Measurements from ENCODE around the gene RPS4Y1. TPM values are rescaled to one million over a fixed set of nuclear protein-coding genes. Genes with fewer than 3 reads are reported as not detected.
"Not testable (repeated sequence)": the region's sequence is repeated elsewhere in the genome, so short reads cannot be mapped to it uniquely, and the experiment has no call there.

The RPS4Y1 gene
- 637 TPM for polyA plus RNA-seq (ENCODE audit: insufficient read length)

DNA sequence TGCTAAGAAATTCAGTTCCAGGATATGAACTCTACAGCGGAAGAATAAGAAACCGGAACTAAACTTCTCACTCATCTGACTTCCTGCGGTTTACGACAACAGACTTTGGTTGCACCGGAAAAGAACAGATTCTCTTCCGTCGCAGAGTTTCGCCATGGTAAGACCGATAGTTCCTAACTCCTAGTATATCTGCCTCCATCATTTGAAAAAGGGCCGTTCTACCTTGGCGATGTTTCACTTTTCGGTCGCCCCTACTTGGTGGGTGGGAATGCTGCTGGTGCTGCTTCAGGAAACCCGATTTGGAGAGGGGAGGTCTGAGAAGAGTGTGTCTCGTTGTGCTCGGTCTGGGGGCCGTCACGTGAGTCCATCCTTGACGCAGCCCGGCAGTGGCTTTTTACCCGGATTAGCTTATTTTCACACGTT lies at the start of gene RPS4Y1:
RPS4Y1 (plus strand) TSS at position 132 of the 423 bp plus-strand sequence; CDS start at position 155, 23 bp downstream.
- peak; percentile 66 for DNase-seq

DNA sequence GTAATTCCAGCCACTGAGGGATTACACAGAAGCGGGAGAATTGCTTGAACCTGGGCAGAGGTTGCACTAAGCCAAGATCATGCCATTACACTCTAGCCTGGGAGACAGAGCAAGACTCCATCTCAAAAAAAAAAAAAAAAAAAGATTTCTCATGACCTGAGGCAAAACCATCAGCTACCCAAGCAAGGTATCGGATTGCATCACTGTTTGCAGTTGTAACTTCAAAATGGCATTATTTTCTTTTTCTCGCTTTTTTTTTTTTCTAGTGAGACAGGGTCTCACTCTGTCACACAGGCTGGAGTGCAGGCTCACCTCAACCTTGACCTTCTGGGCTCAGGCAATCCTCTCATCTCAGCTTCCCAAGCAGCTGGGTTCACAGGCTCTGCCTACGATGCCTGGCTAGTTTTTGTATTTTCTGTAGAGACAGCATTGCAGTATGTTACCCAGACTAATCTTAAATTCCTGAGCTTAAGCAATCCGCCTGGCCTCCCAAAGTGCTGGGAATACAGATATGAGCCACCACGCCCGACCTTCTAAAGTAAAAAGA lies 44.4 kb upstream of the RPS4Y1 start:
- no peak for DNase-seq

DNA sequence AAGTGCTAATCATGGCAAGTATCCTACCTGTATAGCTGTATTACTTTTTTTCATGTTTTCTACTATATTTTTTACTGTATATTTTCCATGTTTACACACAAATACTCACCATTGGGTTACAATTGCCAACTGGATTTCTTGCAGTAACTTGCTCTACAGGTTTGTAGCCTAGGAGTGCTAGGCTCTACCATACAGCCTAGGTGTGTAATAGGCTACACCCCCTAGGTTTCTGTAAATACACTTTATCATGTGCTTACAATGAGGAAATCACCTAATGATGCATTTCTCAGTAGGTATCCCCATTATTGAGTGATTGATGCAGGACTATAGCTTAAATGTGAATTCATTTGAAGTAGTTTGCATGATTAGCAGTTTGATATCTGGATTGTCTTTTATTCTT lies 43.4 kb upstream of the RPS4Y1 start:
- DNase-seq, result no peak

DNA sequence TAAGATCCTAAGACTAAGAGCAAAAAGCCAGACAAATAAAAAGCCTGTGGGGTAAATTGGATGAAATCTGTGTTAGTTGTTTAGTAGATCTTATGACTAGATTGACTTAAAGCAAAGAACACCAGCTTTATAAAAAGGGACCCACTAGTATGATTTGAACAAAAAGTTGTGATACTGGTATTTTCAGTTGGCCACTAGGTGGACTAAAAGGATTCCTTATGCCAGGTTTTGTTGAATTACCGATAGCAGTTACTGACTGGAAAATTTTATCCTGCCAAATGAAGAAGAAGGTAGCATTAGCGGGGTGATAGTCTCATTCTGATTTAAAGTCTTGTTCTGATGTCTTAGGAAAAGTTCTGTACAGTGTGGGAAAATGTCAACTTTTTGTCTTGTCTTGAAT lies 41.2 kb upstream of the RPS4Y1 start:
- DNase-seq, result no peak

DNA sequence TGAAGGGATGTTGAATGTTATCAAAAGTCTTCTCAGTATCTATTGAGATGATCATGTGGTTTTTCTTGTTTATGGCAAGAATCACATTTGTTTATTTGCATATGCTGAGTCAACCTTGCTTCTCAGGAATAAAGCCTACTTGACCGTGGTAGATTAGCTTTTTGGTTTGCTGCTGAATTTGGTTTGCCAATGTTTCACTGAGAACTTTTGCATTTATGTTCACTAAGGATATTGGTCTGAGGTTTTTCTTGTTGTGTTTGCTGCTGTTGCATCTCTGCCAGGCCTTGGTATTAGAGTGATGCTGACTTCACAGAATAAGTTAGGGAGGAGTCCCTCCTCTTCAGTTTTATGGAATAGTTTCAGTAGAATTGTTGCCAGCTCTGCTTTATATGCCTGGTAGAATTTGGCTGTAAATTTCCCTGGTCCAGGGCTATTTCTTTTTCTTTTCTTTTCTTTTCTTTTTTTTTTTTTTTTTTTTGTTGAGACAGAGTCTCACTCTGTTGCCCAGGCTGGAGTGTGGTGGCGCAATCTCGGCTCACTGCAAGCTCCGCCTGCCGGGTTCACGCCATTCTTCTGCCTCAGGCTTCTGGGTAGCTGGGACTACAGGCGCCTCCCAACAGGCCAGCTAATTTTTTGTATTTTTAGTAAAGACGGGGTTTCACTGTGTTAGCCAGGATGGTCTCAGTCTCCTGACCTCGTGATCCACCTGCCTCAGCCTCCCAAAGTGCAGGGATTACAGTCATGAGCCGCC lies 24.1 kb upstream of the RPS4Y1 start:
- not testable (repeated sequence) for DNase-seq

DNA sequence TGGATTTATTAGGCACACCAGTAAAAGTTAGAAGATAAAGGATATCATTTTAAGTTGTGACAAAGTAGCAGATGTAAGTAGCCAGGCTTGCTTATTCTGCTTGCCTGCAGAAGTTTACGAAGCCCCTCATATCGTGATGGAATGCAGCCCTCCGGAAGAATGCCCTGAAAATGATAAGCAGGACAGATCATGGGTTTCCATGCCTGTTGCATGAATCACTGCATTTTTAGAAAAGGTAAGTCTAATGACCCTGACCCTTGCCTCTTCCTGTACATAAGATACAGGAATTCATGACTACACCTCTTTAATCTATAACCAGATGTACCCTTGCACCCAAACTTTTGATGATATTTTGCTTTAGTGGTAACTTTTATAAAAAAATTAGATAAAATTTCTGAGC lies 16.9 kb upstream of the RPS4Y1 start:
- no peak for DNase-seq

DNA sequence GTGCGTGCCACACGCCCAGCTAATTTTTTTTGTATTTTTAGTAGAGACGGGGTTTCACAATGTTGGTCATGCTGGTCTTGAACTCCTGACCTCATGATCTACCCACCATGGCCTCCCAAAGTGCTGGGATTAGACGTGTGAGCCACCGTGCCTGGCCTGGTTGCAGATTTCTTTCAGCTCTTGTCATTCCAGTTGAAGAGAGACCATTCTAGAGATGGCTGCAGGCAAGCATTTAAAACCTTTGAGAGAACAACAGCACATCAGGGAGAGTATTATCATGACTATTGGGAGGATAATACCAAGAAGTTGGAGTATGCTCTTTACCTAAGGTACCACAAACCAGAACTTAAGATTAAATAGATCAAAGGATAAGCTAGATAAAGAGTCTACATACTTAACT lies 12.9 kb upstream of the RPS4Y1 start:
- no peak for DNase-seq

DNA sequence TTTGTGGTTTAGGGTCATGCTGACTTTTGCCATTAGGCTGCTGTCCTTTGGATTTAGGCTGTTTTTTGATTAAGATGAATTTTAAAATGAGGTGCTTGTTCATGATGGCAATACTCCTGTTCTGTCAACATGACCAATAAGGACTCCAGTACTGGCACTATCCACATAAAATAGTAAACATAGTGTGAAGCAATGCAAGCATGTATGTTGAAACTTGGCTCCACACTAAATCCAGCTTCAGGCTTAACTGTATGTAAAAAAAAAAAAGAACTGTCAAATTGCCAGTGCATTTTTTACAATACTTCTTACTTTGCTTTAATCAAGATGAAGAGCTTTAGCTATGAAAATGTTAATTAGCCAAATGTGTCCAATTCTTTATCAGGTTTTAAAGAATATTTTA lies 6.2 kb upstream of the RPS4Y1 start:
- no peak for DNase-seq

DNA sequence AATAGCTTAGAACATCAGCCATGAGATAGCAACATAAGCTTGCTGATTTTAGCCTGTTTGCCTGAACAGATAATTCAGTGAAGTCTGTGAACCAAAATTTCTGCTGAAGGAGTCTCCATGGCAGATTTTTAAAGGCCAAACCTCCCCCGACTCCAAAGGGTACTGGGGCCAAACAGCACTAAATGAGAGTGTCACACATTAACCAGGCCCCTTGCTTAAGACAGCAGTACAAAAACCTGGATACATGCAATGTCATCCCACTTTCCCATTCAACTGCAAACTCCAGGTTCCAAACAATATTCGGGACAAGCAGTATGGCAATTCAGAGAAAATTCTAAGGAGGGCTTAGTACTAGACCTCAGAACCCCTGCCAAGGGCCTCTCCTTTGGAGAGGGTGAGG lies 4.3 kb upstream of the RPS4Y1 start:
- DNase-seq, result no peak

DNA sequence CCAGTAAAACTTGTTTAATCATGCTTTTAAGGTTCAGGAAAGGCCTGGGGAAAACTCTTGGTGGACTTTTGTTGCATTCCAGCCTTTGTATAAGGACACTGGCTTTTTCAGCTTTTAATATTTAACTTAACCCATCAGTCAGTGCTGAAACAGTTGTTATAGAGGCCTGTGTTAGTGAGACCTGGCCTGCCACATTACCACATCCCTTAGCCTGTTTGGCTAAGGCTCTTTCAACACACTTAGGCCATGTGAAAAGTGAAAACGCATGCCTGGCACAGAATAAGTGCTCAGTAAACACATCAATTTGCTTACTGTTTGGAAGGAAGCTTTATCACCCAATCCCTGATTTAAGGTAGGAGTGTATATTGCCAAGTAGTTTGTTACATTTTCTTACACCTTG lies 3.5 kb upstream of the RPS4Y1 start:
- DNase-seq, result no peak

DNA sequence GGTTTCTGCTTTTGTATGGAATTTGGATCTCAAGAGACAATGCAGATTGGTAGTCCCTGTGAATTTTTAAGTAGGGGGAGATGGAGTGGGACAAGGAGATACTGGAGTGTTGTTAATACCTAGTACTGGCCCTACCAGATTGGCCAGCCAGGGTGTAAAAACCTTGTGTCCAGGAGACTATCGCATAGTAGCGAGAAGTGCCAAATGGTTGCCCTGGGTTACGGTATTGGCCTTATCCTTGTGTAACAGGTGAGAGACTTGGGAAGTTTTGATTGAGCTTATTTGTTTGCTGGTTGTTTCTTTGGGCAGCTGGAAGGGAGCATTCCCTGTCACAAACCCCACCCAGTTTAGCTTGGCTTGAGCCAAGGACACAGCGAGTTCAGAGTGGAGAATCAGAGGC lies 5.4 kb downstream of the RPS4Y1 start:
- DNase-seq, result no peak

DNA sequence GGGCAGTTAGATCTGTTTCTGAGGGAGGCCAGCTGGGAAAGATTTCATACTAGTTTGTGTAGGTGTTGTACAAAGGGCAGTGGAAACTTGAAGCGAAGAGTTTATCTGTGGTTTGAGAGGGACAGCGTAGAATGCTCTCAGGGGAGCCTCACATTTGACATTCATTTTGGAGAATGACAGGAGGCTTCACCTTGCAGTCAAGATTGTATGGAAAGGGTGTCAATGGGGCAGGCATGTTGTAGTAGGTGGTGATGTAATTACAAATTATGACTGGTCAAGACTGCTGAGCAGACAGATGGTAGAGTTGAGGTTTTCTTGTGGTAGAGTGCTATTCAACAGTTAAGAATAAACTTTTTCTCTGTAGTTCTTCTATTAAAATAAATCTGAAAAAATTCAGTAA lies 7.0 kb downstream of the RPS4Y1 start:
- no peak for DNase-seq

DNA sequence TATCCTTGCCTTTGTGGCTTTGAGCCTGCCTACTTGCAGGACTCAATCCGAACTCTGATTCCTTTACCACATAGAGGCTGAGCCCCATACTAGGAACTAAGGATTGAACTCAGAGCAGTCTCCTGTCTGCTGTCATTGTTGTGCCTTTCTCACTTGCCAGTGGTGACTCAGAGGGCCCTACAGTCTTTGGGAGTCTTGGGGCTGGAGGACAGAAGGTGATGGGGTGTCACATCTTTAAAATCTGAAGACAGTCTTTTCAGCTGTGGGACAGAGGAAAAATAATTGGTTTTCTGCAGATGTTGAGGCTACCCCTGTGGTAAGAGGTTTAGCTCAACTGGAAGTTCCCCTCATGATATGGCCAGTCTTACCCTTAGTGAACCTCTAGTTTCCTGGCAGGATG lies 8.0 kb downstream of the RPS4Y1 start:
- no peak for DNase-seq

DNA sequence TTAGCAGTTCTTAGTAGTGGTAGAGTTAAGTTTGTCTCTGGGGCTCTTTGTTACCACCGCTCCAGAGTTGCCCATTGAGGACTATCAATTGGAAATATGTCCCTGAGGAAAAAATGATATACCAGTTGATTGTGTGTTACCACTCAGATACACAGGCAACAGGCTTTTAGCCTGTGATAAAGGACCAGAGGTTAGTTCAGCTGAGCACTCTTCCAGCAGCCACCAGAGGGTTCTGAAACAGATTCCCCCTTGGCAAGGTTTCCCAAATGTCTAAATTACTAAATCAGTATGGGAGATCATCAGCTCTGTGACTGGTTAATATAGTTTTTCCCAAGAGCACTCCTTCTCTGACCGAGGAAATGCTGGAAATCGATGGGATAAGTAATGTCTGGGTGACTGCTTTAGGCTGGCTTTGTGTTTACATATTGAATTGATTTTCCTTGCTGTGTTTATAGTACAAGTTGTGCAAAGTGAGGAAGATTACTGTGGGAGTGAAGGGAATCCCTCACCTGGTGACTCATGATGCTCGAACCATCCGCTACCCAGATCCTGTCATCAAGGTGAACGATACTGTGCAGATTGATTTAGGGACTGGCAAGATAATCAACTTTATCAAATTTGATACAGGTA lies 12.9 kb downstream of the RPS4Y1 start:
- no peak for DNase-seq

DNA sequence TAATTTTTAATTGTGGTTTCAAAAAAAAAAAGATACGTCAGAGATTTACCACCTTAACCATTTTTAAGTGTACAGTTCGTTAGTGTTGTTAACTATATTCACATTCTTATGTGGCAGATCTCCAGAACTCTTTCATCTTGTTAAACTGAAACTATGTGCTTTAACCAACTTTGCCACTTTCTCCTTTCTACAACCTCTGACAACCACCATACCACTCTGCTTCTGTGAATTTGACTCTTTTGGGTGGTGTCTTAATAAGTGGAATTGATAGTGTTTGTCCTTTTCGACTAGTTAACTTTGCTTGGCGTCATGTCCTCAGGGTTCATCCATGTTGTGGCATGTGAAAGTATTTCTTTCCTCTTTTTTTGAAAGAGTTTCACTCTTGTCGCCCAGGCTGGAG lies 15.7 kb downstream of the RPS4Y1 start:
- DNase-seq, result no peak

DNA sequence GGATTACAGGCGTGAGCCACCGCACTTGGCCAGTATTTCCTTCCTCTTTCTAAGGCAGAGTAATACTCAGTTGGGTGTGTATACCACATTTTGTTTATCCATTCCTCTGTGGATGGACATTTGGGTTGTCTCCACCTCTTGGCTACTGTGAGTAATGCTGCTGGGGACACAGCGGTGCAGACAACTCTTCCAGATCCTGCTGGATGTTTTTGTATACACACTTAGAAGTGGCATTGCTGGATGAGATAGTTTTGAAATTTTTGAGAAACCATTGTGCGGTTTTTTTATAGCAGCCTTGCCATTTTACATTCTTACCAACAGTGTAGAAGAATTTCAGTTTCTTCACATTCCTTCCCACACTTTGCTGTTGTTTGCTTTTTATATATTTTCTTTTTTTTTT lies 16.3 kb downstream of the RPS4Y1 start:
- no peak for DNase-seq

DNA sequence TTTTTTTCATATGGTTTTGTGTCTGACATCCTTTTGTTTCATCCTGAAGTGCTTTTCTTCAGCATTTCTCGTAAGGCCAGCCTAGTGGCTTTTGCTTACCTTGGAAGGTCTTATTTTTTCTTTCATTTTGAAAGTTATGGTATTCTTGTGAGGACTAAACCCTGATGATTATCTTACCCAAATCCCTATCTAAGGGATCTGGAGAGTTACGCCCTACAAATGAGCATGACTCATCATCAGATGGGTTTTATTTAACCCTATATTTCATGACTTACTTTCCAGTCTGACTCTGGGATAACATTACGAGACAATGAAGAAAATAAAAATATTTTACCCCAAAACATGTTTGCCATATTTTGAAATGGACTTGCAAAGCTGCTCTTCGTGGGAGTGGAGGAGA lies 18.4 kb downstream of the RPS4Y1 start:
- no peak for DNase-seq

DNA sequence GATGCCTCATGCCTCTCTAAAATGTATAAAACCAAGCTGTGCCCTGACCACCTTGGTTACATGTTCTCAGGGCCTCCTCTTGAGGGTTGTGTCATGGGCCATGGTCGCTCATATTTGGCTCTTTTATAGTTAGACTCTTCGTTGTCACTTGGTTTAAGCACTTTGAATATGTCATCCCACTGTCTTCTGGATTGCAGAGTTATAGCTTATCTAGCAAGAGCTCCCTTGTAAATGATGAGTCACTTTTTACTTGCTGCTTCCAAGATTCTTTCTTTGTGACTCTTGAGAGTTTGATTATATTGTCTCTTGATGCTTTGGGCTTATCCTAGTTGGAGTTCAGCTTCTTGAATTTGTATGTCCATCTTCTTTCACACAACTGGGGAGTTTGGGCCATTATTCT lies 19.1 kb downstream of the RPS4Y1 start:
- DNase-seq, result no peak

DNA sequence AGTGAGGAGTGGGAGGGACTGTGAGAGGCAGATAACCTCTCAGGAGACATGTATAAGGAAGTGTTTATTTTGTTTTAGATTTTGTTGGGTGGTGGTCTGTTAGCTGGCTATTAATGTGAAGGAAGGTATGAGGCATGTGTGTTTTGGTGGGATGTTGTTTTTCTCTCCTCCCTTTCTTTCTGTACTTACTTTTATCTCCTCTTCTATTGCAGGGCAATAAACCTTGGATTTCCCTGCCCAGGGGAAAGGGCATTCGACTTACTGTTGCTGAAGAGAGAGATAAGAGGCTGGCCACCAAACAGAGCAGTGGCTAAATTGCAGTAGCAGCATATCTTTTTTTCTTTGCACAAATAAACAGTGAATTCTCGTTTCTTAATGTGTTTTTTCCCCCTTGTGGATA lies 25.2 kb downstream of the RPS4Y1 start:
- no peak for DNase-seq

DNA sequence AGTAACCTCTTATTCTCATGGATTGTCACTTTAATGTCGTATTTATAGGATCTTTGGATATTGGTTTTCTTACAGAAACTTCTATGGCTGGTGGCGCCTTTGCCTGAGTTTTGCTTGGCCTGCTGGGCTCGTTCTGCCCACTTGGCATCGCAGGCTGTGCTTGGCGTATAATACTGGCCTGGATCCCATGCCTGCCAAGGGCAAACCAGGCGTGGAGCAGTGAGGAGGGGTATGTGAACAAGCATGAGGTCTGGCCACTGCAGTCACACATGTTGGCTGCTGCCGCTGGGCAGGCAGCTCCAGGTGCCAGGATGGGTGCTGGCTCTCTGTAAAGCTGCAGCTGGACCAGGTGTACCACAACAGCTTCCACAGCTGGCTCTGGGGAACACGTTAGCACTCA lies 26.1 kb downstream of the RPS4Y1 start:
- DNase-seq, result no peak

DNA sequence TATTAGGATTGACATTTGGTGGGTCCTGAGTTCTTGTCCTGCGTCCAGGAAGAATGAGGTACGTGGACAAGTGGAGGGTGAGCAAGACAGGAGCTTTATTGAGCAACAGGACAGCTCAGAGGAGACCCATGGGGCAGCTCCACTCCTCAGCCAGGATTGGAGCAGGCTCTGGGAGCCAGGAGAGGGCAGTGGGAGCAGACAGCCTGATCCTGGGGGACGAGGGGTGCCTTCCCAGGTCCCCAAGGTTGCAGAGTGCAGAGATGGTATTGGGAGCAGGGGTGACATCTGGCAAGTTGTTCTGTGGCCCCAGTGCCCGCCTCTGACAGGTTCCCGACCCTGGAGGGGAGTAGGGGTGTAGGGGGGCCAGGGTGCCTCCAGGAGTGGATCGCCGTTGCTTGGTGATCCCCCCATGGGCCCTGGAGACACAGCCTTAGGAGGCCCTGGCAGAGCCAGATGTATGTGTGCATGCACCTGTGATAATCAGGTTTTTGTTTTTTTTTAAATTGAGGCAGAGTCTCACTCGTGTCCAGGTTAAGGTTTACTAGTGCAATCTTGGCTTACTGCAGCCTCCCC lies 26.7 kb downstream of the RPS4Y1 start:
- DNase-seq, result no peak

DNA sequence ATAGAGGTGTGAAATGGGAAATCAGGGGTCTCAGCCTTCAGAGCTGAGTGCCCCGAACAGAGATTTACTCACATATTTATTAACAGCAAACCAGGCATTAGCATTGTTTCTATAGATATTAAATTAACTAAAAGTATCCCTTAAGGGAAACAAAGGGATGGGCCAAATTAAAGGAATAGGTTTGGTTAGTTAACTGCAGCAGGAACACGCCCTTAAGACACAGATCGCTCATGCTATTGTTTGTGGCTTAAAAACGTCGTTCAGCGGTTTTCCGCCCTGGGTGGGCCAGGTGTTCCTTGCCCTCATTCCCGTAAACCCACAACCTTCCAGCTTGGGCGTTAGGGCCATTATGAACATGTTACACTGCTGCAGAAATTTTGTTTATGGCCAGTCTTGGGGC lies 30.8 kb downstream of the RPS4Y1 start:
- not testable (repeated sequence) for DNase-seq

DNA sequence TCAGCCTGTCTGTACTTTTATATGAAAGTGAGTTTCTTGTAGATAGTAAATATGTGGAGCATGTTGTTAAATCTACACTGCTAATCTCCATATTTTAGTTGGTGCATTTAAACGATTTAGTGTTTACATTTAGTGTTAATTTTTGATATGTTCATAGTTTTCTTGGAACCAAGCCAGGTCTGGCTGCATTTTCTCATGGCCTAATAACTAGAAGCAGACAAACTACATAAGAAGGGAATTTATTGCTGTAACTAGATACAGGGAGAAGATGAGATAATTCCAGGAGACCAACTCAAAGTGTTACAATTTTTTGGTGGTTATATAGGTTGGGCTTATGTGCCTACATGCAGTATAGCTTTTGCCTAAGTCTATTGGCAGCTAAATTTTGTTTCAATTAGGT lies 32.8 kb downstream of the RPS4Y1 start:
- DNase-seq, result no peak

DNA sequence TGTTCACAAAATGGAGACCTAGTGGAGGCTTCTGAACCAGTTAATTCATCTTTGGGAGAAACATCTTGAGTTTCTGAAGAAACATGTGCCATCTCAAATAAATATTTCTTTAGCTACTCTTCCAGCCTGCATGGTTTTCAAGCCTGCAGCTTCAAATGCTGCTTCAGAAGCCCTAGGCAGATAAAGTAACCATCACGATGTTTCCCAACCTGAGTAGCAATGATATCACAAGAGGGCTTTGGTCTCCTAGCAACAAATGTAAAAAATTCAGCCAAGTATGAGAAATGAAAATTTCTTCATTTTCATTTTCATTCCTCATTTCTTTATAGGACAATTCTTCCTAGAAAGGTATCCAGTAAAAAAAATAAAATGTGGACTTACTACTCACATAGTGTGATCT lies 42.2 kb downstream of the RPS4Y1 start:
- no peak for DNase-seq

All from hindlimb muscle (tissue), 1 donor.